HEK293 (cell line): ENCODE measurements around the gene INTS6L.
A peak's percentile ranks its signal among the peaks of the same experiment; 100 is the strongest.

Experiments used
- CTCF ChIA-PET: fragments of 350-600 bp; formaldehyde crosslinking; extraction: SDS; loops from one replicate; lab custom pipeline; 2021; ENCODE audit warnings: antibody characterized with exemption; lab: Yijun Ruan, JAX
- POLR2A ChIA-PET: fragments of 300-600 bp; formaldehyde crosslinking; extraction: SDS; loops from one replicate; lab custom pipeline; 2020; ENCODE audit warnings: antibody characterized with exemption, inconsistent platforms; lab: Yijun Ruan, JAX
- H3K27ac ChIP-seq: fragments of 200-500 bp; sonication (Bioruptor generic); 2 replicates; pipeline ENCODE4 v1.5.1; 2014; ENCODE audit warnings: low read depth, low read length, control low read depth, inconsistent platforms; ENCODE audit errors: extremely low read depth
- H3K36me3 ChIP-seq, 2 experiments: fragments of 200-500 bp in 1 of 2; sonication (Bioruptor generic) in 1 of 2; 1 replicate in 1 of 2; 2 replicates in 1 of 2; pipeline ENCODE4 v1.5.1; 2014 to 2017; ENCODE audit warnings: inconsistent platforms in 2 of 2, low read length in 2 of 2; ENCODE audit not compliant: control insufficient read depth in 2 of 2, insufficient read depth in 1 of 2
- H3K4me1 ChIP-seq: fragments of 200-500 bp; sonication (Bioruptor generic); 2 replicates; pipeline ENCODE4 v1.5.1; 2014; ENCODE audit warnings: mild to moderate bottlenecking, low read length, inconsistent platforms; ENCODE audit not compliant: control insufficient read depth, insufficient read depth
- H3K4me3 ChIP-seq: 2 replicates; pipeline ENCODE4 v1.5.1; 2011; ENCODE audit warnings: low read depth, mild to moderate bottlenecking, control low read depth, low read length, moderate library complexity
- H3K9me3 ChIP-seq: fragments of 200-500 bp; sonication (Bioruptor generic); 2 replicates; pipeline ENCODE4 v1.5.1; 2014; ENCODE audit warnings: low read depth, low read length, inconsistent platforms; ENCODE audit not compliant: control insufficient read depth, insufficient read depth
- KLF1 ChIP-seq: fragments of 450-650 bp; formaldehyde crosslinking; IDR thresholded peaks from 2 replicates; pipeline ENCODE4 v1.5.1; 2016; ENCODE audit warnings: missing biosample characterization, missing genetic modification characterization
- OVOL3 ChIP-seq: fragments of 450-650 bp; formaldehyde crosslinking; IDR thresholded peaks from 2 replicates; pipeline ENCODE4 v1.5.1; 2016; ENCODE audit warnings: missing biosample characterization, missing genetic modification characterization
- SCRT1 ChIP-seq: fragments of 450-650 bp; formaldehyde crosslinking; IDR thresholded peaks from 2 replicates; pipeline ENCODE4 v1.5.1; 2016; ENCODE audit warnings: missing biosample characterization, missing genetic modification characterization, borderline replicate concordance
- YY1 ChIP-seq: fragments of 450-650 bp; formaldehyde crosslinking; IDR thresholded peaks from 2 replicates; pipeline ENCODE4 v1.5.1; 2018; ENCODE audit warnings: missing biosample characterization, missing genetic modification characterization
- ZBTB17 ChIP-seq: fragments of 450-650 bp; formaldehyde crosslinking; IDR thresholded peaks from 2 replicates; pipeline ENCODE4 v1.5.1; 2016; ENCODE audit warnings: missing biosample characterization, missing genetic modification characterization
- ZFP37 ChIP-seq: fragments of 450-650 bp; formaldehyde crosslinking; IDR thresholded peaks from 2 replicates; pipeline ENCODE4 v1.5.1; 2016; ENCODE audit warnings: missing biosample characterization, missing genetic modification characterization
- ZFP41 ChIP-seq: fragments of 450-650 bp; formaldehyde crosslinking; IDR thresholded peaks from 2 replicates; pipeline ENCODE4 v1.5.1; 2016; ENCODE audit warnings: missing biosample characterization, missing genetic modification characterization, borderline replicate concordance
- ZFP69B ChIP-seq: fragments of 450-650 bp; formaldehyde crosslinking; IDR thresholded peaks from 2 replicates; pipeline ENCODE4 v1.5.1; 2016; ENCODE audit warnings: missing biosample characterization, missing genetic modification characterization
- ZNF132 ChIP-seq: fragments of 450-650 bp; formaldehyde crosslinking; IDR thresholded peaks from 2 replicates; pipeline ENCODE4 v1.5.1; 2017; ENCODE audit warnings: missing biosample characterization, missing genetic modification characterization, borderline replicate concordance
- ZNF169 ChIP-seq: fragments of 450-650 bp; formaldehyde crosslinking; IDR thresholded peaks from 2 replicates; pipeline ENCODE4 v1.5.1; 2016; ENCODE audit warnings: missing biosample characterization, missing genetic modification characterization
- ZNF274 ChIP-seq, 2 experiments: fragments of 200-500 bp in 1 of 2; fragments of 450-650 bp in 1 of 2; sonication (Bioruptor generic) in 1 of 2; formaldehyde crosslinking in 1 of 2; IDR thresholded peaks; 2 replicates each; pipeline versions ENCODE4 v1.5.1 to v1.6.1; 2014 to 2016; ENCODE audit warnings: borderline replicate concordance in 1 of 2, inconsistent platforms in 1 of 2, low read length in 1 of 2, missing biosample characterization in 1 of 2, missing genetic modification characterization in 1 of 2
- ZNF423 ChIP-seq: fragments of 450-650 bp; formaldehyde crosslinking; IDR thresholded peaks from 2 replicates; pipeline ENCODE4 v1.5.1; 2016; ENCODE audit warnings: missing biosample characterization, missing genetic modification characterization
- ZNF426 ChIP-seq: fragments of 450-650 bp; formaldehyde crosslinking; IDR thresholded peaks from 2 replicates; pipeline ENCODE4 v1.5.1; 2017; ENCODE audit warnings: missing biosample characterization, missing genetic modification characterization, mild to moderate bottlenecking, inconsistent platforms, moderate library complexity
- ZNF558 ChIP-seq: fragments of 450-650 bp; formaldehyde crosslinking; IDR thresholded peaks from 2 replicates; pipeline ENCODE4 v1.5.1; 2016; ENCODE audit warnings: missing biosample characterization, missing genetic modification characterization
- ZNF654 ChIP-seq: fragments of 450-650 bp; formaldehyde crosslinking; IDR thresholded peaks from 2 replicates; pipeline ENCODE4 v1.5.1; 2016; ENCODE audit warnings: low read depth, missing biosample characterization, missing genetic modification characterization
- ZNF704 ChIP-seq: fragments of 450-650 bp; formaldehyde crosslinking; IDR thresholded peaks from 2 replicates; pipeline ENCODE4 v1.5.1; 2016; ENCODE audit warnings: missing biosample characterization, missing genetic modification characterization
- ZXDB ChIP-seq: fragments of 450-650 bp; formaldehyde crosslinking; IDR thresholded peaks from 2 replicates; pipeline ENCODE4 v1.5.1; 2016; ENCODE audit warnings: missing biosample characterization, missing genetic modification characterization
- TF ChIP-seq, protein P1 (sequence below): fragments of 450-650 bp; formaldehyde crosslinking; IDR thresholded peaks from 2 replicates; pipeline ENCODE4 v1.5.1; 2016; ENCODE audit warnings: missing biosample characterization, missing genetic modification characterization
- TF ChIP-seq, protein P2 (sequence below): fragments of 450-650 bp; formaldehyde crosslinking; optimal IDR thresholded peaks from 2 replicates; pipeline ENCODE3; 2016; ENCODE audit warnings: missing biosample characterization, mild to moderate bottlenecking, missing genetic modification characterization
- TF ChIP-seq, protein P3 (sequence below): fragments of 450-650 bp; formaldehyde crosslinking; IDR thresholded peaks from 2 replicates; pipeline ENCODE4 v1.5.1; 2016; ENCODE audit warnings: missing biosample characterization, missing genetic modification characterization
- TF ChIP-seq, protein P4 (sequence below): fragments of 450-650 bp; formaldehyde crosslinking; IDR thresholded peaks from 2 replicates; pipeline ENCODE4 v1.5.1; 2016; ENCODE audit warnings: missing biosample characterization, missing genetic modification characterization, low read depth
- TF ChIP-seq, protein P5 (sequence below): fragments of 450-650 bp; formaldehyde crosslinking; IDR thresholded peaks from 2 replicates; pipeline ENCODE4 v1.5.1; 2016; ENCODE audit warnings: missing biosample characterization, missing genetic modification characterization

INTS6L gene

GRCh38 chrX:135481696-135482179 is 38.7 kb upstream of the INTS6L start:
- no peaks in the 10 kb centered on the region for H3K9me3 ChIP-seq
- ChIA-PET CTCF (interaction anchor here (0.6 to 1.0 kb wide), 4 partner anchors 110 to 370 kb away, joined by 3 to 4 read pairs (median 3); no protein-coding TSS in a partner anchor), POLR2A (no interaction called here)

DNA sequence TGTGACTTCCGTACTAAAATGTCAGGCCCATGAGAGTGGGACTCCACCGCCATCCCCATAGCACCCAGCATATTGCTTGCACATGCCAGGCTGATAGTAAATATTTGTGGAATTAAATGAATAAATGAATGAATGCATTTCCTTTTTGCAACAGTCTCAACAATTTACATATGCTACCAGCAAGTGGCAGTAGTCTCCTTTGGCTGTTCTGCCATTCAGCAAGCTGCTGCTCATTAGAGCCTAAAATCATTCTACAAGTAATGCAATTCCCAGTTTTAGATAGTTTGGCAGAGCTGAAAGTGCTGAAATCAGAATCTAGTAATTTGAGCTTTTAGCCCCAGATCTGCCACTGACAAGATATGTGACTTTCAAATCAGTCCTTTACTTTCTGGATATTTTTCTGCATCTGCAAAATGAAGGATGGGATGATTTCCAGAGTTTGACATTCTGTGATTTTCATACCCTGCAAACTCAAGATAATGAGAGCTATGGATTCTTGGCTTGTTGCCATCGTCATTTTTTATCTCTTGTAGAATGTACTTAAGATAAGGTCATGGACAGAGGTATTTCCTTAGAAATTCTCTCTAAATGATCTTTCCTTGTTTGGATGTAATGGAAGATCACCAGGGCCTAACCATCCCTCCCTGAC is 35.7 kb upstream of the INTS6L start:
- no peaks in the 10 kb centered on the region for H3K36me3 ChIP-seq
- POLR2A ChIA-PET, result interaction anchor here (0.6 to 1.3 kb wide), 3 partner anchors 32 to 112 kb away, joined by 3 read pairs; no protein-coding TSS in a partner anchor
- H3K9me3 ChIP-seq, result no peaks in the 10 kb centered on the region
- CTCF ChIA-PET, result interaction anchor here (0.5 to 1.4 kb wide), 16 partner anchors 9 to 1092 kb away, joined by 3 to 14 read pairs (median 3); no protein-coding TSS in a partner anchor
- H3K27ac ChIP-seq, result no peak overlapping the region
- no peaks in the 10 kb centered on the region for H3K4me1 ChIP-seq
- H3K4me3 ChIP-seq, result no peak overlapping the region
- no peak for TF ChIP-seq ZNF423 (tag by site-specific recombination)
- no peak for TF ChIP-seq ZNF704
- TF ChIP-seq KLF1, result no peak
- TF ChIP-seq, protein P1, sequence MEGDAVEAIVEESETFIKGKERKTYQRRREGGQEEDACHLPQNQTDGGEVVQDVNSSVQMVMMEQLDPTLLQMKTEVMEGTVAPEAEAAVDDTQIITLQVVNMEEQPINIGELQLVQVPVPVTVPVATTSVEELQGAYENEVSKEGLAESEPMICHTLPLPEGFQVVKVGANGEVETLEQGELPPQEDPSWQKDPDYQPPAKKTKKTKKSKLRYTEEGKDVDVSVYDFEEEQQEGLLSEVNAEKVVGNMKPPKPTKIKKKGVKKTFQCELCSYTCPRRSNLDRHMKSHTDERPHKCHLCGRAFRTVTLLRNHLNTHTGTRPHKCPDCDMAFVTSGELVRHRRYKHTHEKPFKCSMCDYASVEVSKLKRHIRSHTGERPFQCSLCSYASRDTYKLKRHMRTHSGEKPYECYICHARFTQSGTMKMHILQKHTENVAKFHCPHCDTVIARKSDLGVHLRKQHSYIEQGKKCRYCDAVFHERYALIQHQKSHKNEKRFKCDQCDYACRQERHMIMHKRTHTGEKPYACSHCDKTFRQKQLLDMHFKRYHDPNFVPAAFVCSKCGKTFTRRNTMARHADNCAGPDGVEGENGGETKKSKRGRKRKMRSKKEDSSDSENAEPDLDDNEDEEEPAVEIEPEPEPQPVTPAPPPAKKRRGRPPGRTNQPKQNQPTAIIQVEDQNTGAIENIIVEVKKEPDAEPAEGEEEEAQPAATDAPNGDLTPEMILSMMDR, result peak; percentile 55; the same call in 1 of the 2 replicates
- TF ChIP-seq ZNF558, result no peak
- TF ChIP-seq ZFP41 (tag by site-specific recombination), result no peak
- TF ChIP-seq ZNF169 (tag by site-specific recombination), result no peak
- TF ChIP-seq ZFP37 (tag by site-specific recombination), result no peak
- TF ChIP-seq, protein P2, sequence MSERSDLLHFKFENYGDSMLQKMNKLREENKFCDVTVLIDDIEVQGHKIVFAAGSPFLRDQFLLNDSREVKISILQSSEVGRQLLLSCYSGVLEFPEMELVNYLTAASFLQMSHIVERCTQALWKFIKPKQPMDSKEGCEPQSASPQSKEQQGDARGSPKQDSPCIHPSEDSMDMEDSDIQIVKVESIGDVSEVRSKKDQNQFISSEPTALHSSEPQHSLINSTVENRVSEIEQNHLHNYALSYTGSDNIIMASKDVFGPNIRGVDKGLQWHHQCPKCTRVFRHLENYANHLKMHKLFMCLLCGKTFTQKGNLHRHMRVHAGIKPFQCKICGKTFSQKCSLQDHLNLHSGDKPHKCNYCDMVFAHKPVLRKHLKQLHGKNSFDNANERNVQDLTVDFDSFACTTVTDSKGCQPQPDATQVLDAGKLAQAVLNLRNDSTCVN, result no peak
- no peak for TF ChIP-seq ZXDB (tag by site-specific recombination)
- no peak for TF ChIP-seq ZNF274 (IDR thresholded peaks at IDR 0.05; ENCODE audit: low read length)
- TF ChIP-seq ZNF274 (tag by site-specific recombination; IDR thresholded peaks at IDR 0.05; ENCODE audit: borderline replicate concordance), result no peak
- no peak for TF ChIP-seq SCRT1
- no peak for TF ChIP-seq YY1 (tag by site-specific recombination)
- TF ChIP-seq ZFP69B (tag by site-specific recombination), result no peak
- TF ChIP-seq ZBTB17, result no peak
- TF ChIP-seq, protein P3, sequence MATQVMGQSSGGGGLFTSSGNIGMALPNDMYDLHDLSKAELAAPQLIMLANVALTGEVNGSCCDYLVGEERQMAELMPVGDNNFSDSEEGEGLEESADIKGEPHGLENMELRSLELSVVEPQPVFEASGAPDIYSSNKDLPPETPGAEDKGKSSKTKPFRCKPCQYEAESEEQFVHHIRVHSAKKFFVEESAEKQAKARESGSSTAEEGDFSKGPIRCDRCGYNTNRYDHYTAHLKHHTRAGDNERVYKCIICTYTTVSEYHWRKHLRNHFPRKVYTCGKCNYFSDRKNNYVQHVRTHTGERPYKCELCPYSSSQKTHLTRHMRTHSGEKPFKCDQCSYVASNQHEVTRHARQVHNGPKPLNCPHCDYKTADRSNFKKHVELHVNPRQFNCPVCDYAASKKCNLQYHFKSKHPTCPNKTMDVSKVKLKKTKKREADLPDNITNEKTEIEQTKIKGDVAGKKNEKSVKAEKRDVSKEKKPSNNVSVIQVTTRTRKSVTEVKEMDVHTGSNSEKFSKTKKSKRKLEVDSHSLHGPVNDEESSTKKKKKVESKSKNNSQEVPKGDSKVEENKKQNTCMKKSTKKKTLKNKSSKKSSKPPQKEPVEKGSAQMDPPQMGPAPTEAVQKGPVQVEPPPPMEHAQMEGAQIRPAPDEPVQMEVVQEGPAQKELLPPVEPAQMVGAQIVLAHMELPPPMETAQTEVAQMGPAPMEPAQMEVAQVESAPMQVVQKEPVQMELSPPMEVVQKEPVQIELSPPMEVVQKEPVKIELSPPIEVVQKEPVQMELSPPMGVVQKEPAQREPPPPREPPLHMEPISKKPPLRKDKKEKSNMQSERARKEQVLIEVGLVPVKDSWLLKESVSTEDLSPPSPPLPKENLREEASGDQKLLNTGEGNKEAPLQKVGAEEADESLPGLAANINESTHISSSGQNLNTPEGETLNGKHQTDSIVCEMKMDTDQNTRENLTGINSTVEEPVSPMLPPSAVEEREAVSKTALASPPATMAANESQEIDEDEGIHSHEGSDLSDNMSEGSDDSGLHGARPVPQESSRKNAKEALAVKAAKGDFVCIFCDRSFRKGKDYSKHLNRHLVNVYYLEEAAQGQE (tag by site-specific recombination), result no peak
- peak; percentile 76 for TF ChIP-seq ZNF654 (tag by site-specific recombination)
- TF ChIP-seq OVOL3, result no peak
- TF ChIP-seq ZNF132, result no peak

More at GRCh38 chrX:135481696-135482179, 38.7 kb upstream of the INTS6L start:
- no peaks in the 10 kb centered on the region for H3K36me3 ChIP-seq
- H3K4me1 ChIP-seq, result no peaks in the 10 kb centered on the region
- H3K4me3 ChIP-seq, result no peak overlapping the region
- no peak for TF ChIP-seq ZNF426
- TF ChIP-seq, protein P4, sequence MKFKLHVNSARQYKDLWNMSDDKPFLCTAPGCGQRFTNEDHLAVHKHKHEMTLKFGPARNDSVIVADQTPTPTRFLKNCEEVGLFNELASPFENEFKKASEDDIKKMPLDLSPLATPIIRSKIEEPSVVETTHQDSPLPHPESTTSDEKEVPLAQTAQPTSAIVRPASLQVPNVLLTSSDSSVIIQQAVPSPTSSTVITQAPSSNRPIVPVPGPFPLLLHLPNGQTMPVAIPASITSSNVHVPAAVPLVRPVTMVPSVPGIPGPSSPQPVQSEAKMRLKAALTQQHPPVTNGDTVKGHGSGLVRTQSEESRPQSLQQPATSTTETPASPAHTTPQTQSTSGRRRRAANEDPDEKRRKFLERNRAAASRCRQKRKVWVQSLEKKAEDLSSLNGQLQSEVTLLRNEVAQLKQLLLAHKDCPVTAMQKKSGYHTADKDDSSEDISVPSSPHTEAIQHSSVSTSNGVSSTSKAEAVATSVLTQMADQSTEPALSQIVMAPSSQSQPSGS (tag by site-specific recombination), result peak; percentile 89
- TF ChIP-seq, protein P5, sequence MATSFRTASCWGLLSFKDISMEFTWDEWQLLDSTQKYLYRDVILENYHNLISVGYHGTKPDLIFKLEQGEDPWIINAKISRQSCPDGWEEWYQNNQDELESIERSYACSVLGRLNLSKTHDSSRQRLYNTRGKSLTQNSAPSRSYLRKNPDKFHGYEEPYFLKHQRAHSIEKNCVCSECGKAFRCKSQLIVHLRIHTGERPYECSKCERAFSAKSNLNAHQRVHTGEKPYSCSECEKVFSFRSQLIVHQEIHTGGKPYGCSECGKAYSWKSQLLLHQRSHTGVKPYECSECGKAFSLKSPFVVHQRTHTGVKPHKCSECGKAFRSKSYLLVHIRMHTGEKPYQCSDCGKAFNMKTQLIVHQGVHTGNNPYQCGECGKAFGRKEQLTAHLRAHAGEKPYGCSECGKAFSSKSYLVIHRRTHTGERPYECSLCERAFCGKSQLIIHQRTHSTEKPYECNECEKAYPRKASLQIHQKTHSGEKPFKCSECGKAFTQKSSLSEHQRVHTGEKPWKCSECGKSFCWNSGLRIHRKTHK, result no peak
- H3K27ac ChIP-seq, result no peak overlapping the region
